D341Med (cell line): ENCODE data around the gene JARID2.
"Not testable (repeated sequence)": the region's sequence is repeated elsewhere in the genome, so short reads cannot be mapped to it uniquely, and the experiment has no call there.

Experiments
- DNase-seq: peaks from one replicate; pipeline ENCODE4 v3.0.0; 2012; ENCODE audit warnings: low spot score

Gene JARID2

GRCh38 chr6:15265787-15266186, 19.9 kb downstream of the JARID2 start:
- no peak for DNase-seq

GRCh38 chr6:15266423-15266996, 20.6 kb downstream of the JARID2 start:
- no peak for DNase-seq

- no peak for DNase-seq
These were observed 21.4 kb downstream of the JARID2 start for GRCh38 chr6:15267221-15267620.

GRCh38 chr6:15268137-15268908, 22.5 kb downstream of the JARID2 start:
- DNase-seq: no peak

GRCh38 chr6:15269011-15269410, 23.1 kb downstream of the JARID2 start:
- DNase-seq: no peak

GRCh38 chr6:15269619-15270018, 23.8 kb downstream of the JARID2 start:
- no peak for DNase-seq

- no peak for DNase-seq
These were observed 24.5 kb downstream of the JARID2 start for GRCh38 chr6:15270402-15270801.

- DNase-seq: no peak
These were observed 26.7 kb downstream of the JARID2 start for GRCh38 chr6:15272562-15272961.

GRCh38 chr6:15274692-15275387, 29.0 kb downstream of the JARID2 start:
- DNase-seq: no peak

- no peak for DNase-seq
These were observed 30.4 kb downstream of the JARID2 start for GRCh38 chr6:15276036-15276985.

- no peak for DNase-seq
These were observed 33.3 kb downstream of the JARID2 start for GRCh38 chr6:15279047-15279661.

- no peak for DNase-seq
These were observed 34.2 kb downstream of the JARID2 start for GRCh38 chr6:15280028-15280427.

GRCh38 chr6:15280961-15281360, 35.1 kb downstream of the JARID2 start:
- DNase-seq: no peak

- no peak for DNase-seq
These were observed 36.5 kb downstream of the JARID2 start for GRCh38 chr6:15282334-15282733.

- DNase-seq: no peak
These were observed 38.1 kb downstream of the JARID2 start for GRCh38 chr6:15283986-15284361.

GRCh38 chr6:15284743-15285142, 38.9 kb downstream of the JARID2 start:
- DNase-seq: no peak

- DNase-seq: no peak
These were observed 39.9 kb downstream of the JARID2 start for GRCh38 chr6:15285682-15286294.

GRCh38 chr6:15287670-15288375, 42.0 kb downstream of the JARID2 start:
- DNase-seq: no peak

GRCh38 chr6:15288856-15289255, 43.0 kb downstream of the JARID2 start:
- DNase-seq: no peak

- DNase-seq: not testable (repeated sequence)
These were observed 43.6 kb downstream of the JARID2 start for GRCh38 chr6:15289456-15289855.
